Body of pancreas (tissue), 4 donors: ENCODE results near the gene TOM1L1.

Source experiments
- CTCF ChIP-seq, 7 experiments: fragments of 450-650 bp in 4 of 7; fragments of 200-600 bp in 3 of 7; sonication (generic) in 3 of 7; IDR thresholded peaks; one replicate each; pipeline ENCODE4 v1.5.1; 2016 to 2019; ENCODE audit warnings: antibody characterized with exemption in 7 of 7
- POLR2A ChIP-seq, 3 donors: fragments of 450-650 bp; IDR thresholded peaks; one replicate each; pipeline ENCODE4 v1.6.1; 2016; ENCODE audit warnings: antibody characterized with exemption in 3 of 3, mild to moderate bottlenecking in 2 of 3

DNA sequence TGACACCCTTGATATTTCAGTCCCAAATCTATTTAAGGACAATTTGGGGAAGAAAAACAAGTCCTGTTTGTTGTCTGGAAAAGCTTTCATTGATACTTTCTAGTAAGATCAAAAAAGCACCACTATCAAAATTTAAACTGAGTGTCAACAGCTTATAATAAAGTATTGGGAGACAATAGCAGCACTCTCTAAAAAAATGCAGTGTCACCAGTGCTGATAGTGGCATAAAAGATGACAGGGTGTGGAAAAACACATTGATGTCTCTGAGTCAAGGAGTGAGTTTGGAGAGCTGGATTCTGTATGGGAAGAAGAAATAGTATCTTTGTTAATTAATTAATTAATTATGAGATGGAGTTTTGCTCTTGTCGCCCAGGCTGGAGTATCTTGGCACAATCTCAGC is 8.3 kb upstream of the TOM1L1 start:
- TF ChIP-seq POLR2A (IDR thresholded peaks at IDR 0.05) = no peak
- no peak for TF ChIP-seq CTCF (IDR thresholded peaks at IDR 0.05)
